Ascending aorta (tissue), 2 donors: ENCODE data around the gene SLC25A26. TPM values are rescaled to one million over a fixed set of nuclear protein-coding genes. Genes with fewer than 3 reads are reported as not detected.
"Not testable (repeated sequence)": the region's sequence is repeated elsewhere in the genome, so short reads cannot be mapped to it uniquely, and the experiment has no call there.

Experiments used
- DNase-seq, 2 donors: peaks; one replicate each; pipeline ENCODE4 v3.0.0-alpha.2; 2019; ENCODE audit warnings: low spot score in 2 of 2
- H3K27ac ChIP-seq, 2 donors: fragments of 200-600 bp; sonication (generic); one replicate each; pipeline ENCODE4 v1.5.1; 2016 to 2017; ENCODE audit warnings: mild to moderate bottlenecking in 1 of 2
- H3K27me3 ChIP-seq: fragments of 200-600 bp; sonication (generic); one replicate; pipeline ENCODE4 v1.5.1; 2017
- H3K36me3 ChIP-seq, 2 donors: fragments of 200-600 bp; sonication (generic); one replicate each; pipeline ENCODE4 v1.5.1; 2016
- H3K4me1 ChIP-seq, 2 donors: fragments of 200-600 bp; sonication (generic); one replicate each; pipeline ENCODE4 v1.5.1; 2016 to 2017; ENCODE audit warnings: mild to moderate bottlenecking in 1 of 2
- H3K4me3 ChIP-seq, 2 donors: fragments of 200-600 bp; sonication (generic); one replicate each; pipeline ENCODE4 v1.5.1; 2016 to 2017; ENCODE audit warnings: mild to moderate bottlenecking in 1 of 2
- H3K9me3 ChIP-seq, 2 donors: fragments of 200-600 bp; sonication (generic); one replicate each; pipeline ENCODE4 v1.5.1; 2016
- CTCF ChIP-seq, 3 experiments: fragments of 200-600 bp in 2 of 3; fragments of 450-650 bp in 1 of 3; sonication (generic) in 2 of 3; IDR thresholded peaks; one replicate each; pipeline ENCODE4 v1.5.1; 2016 to 2019; ENCODE audit warnings: antibody characterized with exemption in 3 of 3, mild to moderate bottlenecking in 1 of 3, moderate library complexity in 1 of 3
- intact Hi-C: fragments of 100-400 bp; cut with DNase I; formaldehyde crosslinking; loops from one replicate; pipeline ENCODE4 v1.15.1; 2023
- total RNA-seq: library from RNA; depleted of rRNA; stranded (reverse); fragments of >200 nt; gene quantifications from one replicate; pipeline ENCODE4 v1.1.0, GENCODE V29; 2016

SLC25A26 gene
- total RNA-seq, 1 donor from 2014 or later = 11.7 TPM

- Histone ChIP-seq H3K27me3 (no peaks in the 10 kb centered on the region), H3K27ac (no peak overlapping the region), H3K9me3 (no peaks in the 10 kb centered on the region), H3K36me3 (no peaks in the 10 kb centered on the region), H3K4me3 (no peak overlapping the region), H3K4me1 (peaks cover 0 to 4% of the 10 kb centered on the region in 2 donors)
- TF ChIP-seq CTCF (IDR thresholded peaks at IDR 0.05) = no peak
- intact Hi-C loops = no loop called here
- DNase-seq = no peak
These were observed 3.4 kb downstream of the SLC25A26 start for GRCh38 chr3:66224220-66224619.

- H3K9me3 ChIP-seq, H3K4me1 ChIP-seq, H3K4me3 ChIP-seq, DNase-seq, H3K36me3 ChIP-seq, H3K27ac ChIP-seq, H3K27me3 ChIP-seq, intact Hi-C loops: not testable (repeated sequence)
These were observed 5.3 kb downstream of the SLC25A26 start for GRCh38 chr3:66226093-66226492.

GRCh38 chr3:66227051-66227450 lies 6.2 kb downstream of the SLC25A26 start:
- no peaks in the 10 kb centered on the region for H3K4me1 ChIP-seq
- no peak overlapping the region for H3K4me3 ChIP-seq
- H3K27me3 ChIP-seq = no peaks in the 10 kb centered on the region
- TF ChIP-seq CTCF (IDR thresholded peaks at IDR 0.05) = no peak
- no peak for DNase-seq
- H3K9me3 ChIP-seq = no peaks in the 10 kb centered on the region
- H3K36me3 ChIP-seq = no peaks in the 10 kb centered on the region
- no peak overlapping the region for H3K27ac ChIP-seq
- intact Hi-C loops = no loop called here

- Histone ChIP-seq H3K4me3 (no peak overlapping the region), H3K27ac (no peak overlapping the region), H3K4me1 (no peaks in the 10 kb centered on the region), H3K36me3 (no peaks in the 10 kb centered on the region), H3K9me3 (no peaks in the 10 kb centered on the region), H3K27me3 (no peaks in the 10 kb centered on the region)
- TF ChIP-seq CTCF (IDR thresholded peaks at IDR 0.05) = no peak
- intact Hi-C loops = no loop called here
- no peak for DNase-seq
These were observed 7.1 kb downstream of the SLC25A26 start for GRCh38 chr3:66227915-66228314.

GRCh38 chr3:66228707-66229106 lies 7.9 kb downstream of the SLC25A26 start:
- Histone ChIP-seq H3K4me3 (no peak overlapping the region), H3K36me3 (no peaks in the 10 kb centered on the region), H3K27me3 (no peaks in the 10 kb centered on the region), H3K27ac (no peak overlapping the region), H3K4me1 (no peaks in the 10 kb centered on the region), H3K9me3 (no peaks in the 10 kb centered on the region)
- intact Hi-C loops = no loop called here
- DNase-seq = no peak
- no peak for TF ChIP-seq CTCF (IDR thresholded peaks at IDR 0.05)

GRCh38 chr3:66229931-66230330 lies 9.1 kb downstream of the SLC25A26 start:
- H3K27ac ChIP-seq = no peak overlapping the region
- no peaks in the 10 kb centered on the region for H3K4me1 ChIP-seq
- no peaks in the 10 kb centered on the region for H3K36me3 ChIP-seq
- intact Hi-C loops = no loop called here
- no peaks in the 10 kb centered on the region for H3K27me3 ChIP-seq
- H3K4me3 ChIP-seq = no peak overlapping the region
- no peaks in the 10 kb centered on the region for H3K9me3 ChIP-seq
- no peak for TF ChIP-seq CTCF (IDR thresholded peaks at IDR 0.05)
- DNase-seq = no peak
